Smooth muscle cell (in vitro differentiated cells): ENCODE measurements around the gene ANTXRL. TPM values are rescaled to one million over a fixed set of nuclear protein-coding genes. Genes with fewer than 3 reads are reported as not detected.

Experiments used
- DNase-seq: peaks from one replicate; lab custom pipeline; 2025; ENCODE audit not compliant: unreplicated experiment; lab: John Stamatoyannopoulos, UW
- H2AFZ ChIP-seq: fragments of 200-600 bp; sonication (generic); 2 replicates; pipeline ENCODE4 v1.6.0; 2016; ENCODE audit warnings: antibody characterized with exemption, low read depth, mild to moderate bottlenecking
- H3F3A ChIP-seq: fragments of 200-600 bp; sonication (generic); 2 replicates; pipeline ENCODE4 v1.6.0; 2017; ENCODE audit warnings: antibody characterized with exemption, low read depth
- H3K27ac ChIP-seq: fragments of 200-600 bp; sonication (generic); 2 replicates; pipeline ENCODE4 v1.5.1; 2016; ENCODE audit warnings: low read depth, mild to moderate bottlenecking
- H3K27me3 ChIP-seq: fragments of 200-600 bp; sonication (generic); 2 replicates; pipeline ENCODE4 v1.6.1; 2016; ENCODE audit warnings: low read depth, mild to moderate bottlenecking
- H3K36me3 ChIP-seq: fragments of 200-600 bp; sonication (generic); 2 replicates; pipeline ENCODE4 v1.5.1; 2016; ENCODE audit warnings: low read depth
- H3K4me1 ChIP-seq: fragments of 200-600 bp; sonication (generic); 2 replicates; pipeline ENCODE4 v1.5.1; 2016; ENCODE audit warnings: low read depth
- H3K4me2 ChIP-seq: fragments of 200-600 bp; sonication (generic); 2 replicates; pipeline ENCODE4 v1.6.0; 2016; ENCODE audit warnings: mild to moderate bottlenecking
- H3K4me3 ChIP-seq: fragments of 200-600 bp; sonication (generic); 2 replicates; pipeline ENCODE4 v1.5.1; 2016; ENCODE audit warnings: mild to moderate bottlenecking
- H3K79me2 ChIP-seq: fragments of 200-600 bp; sonication (generic); 2 replicates; pipeline ENCODE4 v1.6.0; 2016; ENCODE audit warnings: low read depth, mild to moderate bottlenecking
- H3K9ac ChIP-seq: fragments of 200-600 bp; sonication (generic); 2 replicates; pipeline ENCODE4 v1.6.0; 2016; ENCODE audit warnings: low read depth
- H3K9me3 ChIP-seq: fragments of 200-600 bp; sonication (generic); replicated peaks from 2 replicates; pipeline ENCODE4 v1.5.1; 2016; ENCODE audit warnings: low read depth
- H4K20me1 ChIP-seq: fragments of 200-600 bp; sonication (generic); 2 replicates; pipeline ENCODE4 v1.6.0; 2016; ENCODE audit warnings: low read depth
- CTCF ChIP-seq: fragments of 200-600 bp; sonication (generic); IDR thresholded peaks from 2 replicates; pipeline ENCODE4 v1.5.1; 2017; ENCODE audit warnings: borderline replicate concordance, mild to moderate bottlenecking, antibody characterized with exemption; ENCODE audit not compliant: insufficient read depth, poor library complexity, severe bottlenecking
- WGBS: methylation state at CpG from one replicate; pipeline ENCODE4 v1.1.7; 2016; ENCODE audit warnings: low lambda C conversion rate; 5-methylcytosine and 5-hydroxymethylcytosine counted together
- polyA plus RNA-seq: library from polyadenylated mRNA; unstranded; fragments of >200 nt; fragmentation: Nextera tagmentation; extraction: Ambion mirVana; gene quantifications from 2 replicates; pipeline ENCODE4 v1.2.1, GENCODE V29; 2016
- total RNA-seq: library from RNA; depleted of rRNA; stranded (reverse); fragments of >200 nt; gene quantifications from 2 replicates; pipeline ENCODE4 v1.2.3, GENCODE V29; 2014

The ANTXRL gene
- total and polyA plus RNA-seq, 2 experiments from 2014 or later: not detected

GRCh38 chr10:46323176-46323575, 36.4 kb downstream of the ANTXRL start:
- WGBS: 92% methylated on average over 4 of the region's 4 CpGs
- H3K36me3 ChIP-seq: no peaks in the 10 kb centered on the region

GRCh38 chr10:46325021-46325420, 38.2 kb downstream of the ANTXRL start:
- no peak for TF ChIP-seq CTCF
- H3K36me3 ChIP-seq: no peaks in the 10 kb centered on the region
- DNase-seq: no peak
- no peaks in the 10 kb centered on the region for H3K79me2 ChIP-seq
- no peaks in the 10 kb centered on the region for H3K4me1 ChIP-seq
- H3K4me2 ChIP-seq: no peak overlapping the region
- H4K20me1 ChIP-seq: no peaks in the 10 kb centered on the region
- 84% methylated on average over 1 of the region's 1 CpG for WGBS
- H3K4me3 ChIP-seq: no peak overlapping the region
- no peaks in the 10 kb centered on the region for H3F3A ChIP-seq
- H3K27me3 ChIP-seq: no peaks in the 10 kb centered on the region
- H3K9me3 ChIP-seq: no peaks in the 10 kb centered on the region
- H3K9ac ChIP-seq: no peak overlapping the region
- H3K27ac ChIP-seq: no peak overlapping the region
- H2AFZ ChIP-seq: no peak overlapping the region

More at GRCh38 chr10:46323176-46323575, 36.4 kb downstream of the ANTXRL start:
- Histone ChIP-seq H3K27me3 (no peaks in the 10 kb centered on the region), H3K79me2 (no peaks in the 10 kb centered on the region), H3K4me2 (no peak overlapping the region), H3F3A (no peaks in the 10 kb centered on the region), H3K27ac (no peak overlapping the region), H3K9ac (no peak overlapping the region), H3K9me3 (no peaks in the 10 kb centered on the region), H3K4me3 (no peak overlapping the region), H4K20me1 (no peaks in the 10 kb centered on the region), H2AFZ (no peak overlapping the region), H3K4me1 (no peaks in the 10 kb centered on the region)
- no peak for TF ChIP-seq CTCF
- no peak for DNase-seq

- no peak for TF ChIP-seq CTCF
- WGBS: 54% methylated on average over 1 of the region's 1 CpG
- no peaks in the 10 kb centered on the region for H3F3A ChIP-seq
- no peak overlapping the region for H3K27ac ChIP-seq
- no peak overlapping the region for H3K9ac ChIP-seq
- no peak overlapping the region for H2AFZ ChIP-seq
- no peaks in the 10 kb centered on the region for H3K79me2 ChIP-seq
- H3K4me1 ChIP-seq: no peaks in the 10 kb centered on the region
- no peak overlapping the region for H3K4me2 ChIP-seq
- no peaks in the 10 kb centered on the region for H3K36me3 ChIP-seq
- DNase-seq: no peak
- H4K20me1 ChIP-seq: no peaks in the 10 kb centered on the region
- H3K27me3 ChIP-seq: no peaks in the 10 kb centered on the region
- H3K9me3 ChIP-seq: no peaks in the 10 kb centered on the region
- no peak overlapping the region for H3K4me3 ChIP-seq
These were observed 39.3 kb downstream of the ANTXRL start for GRCh38 chr10:46326066-46326465.

GRCh38 chr10:46326971-46327370, 40.2 kb downstream of the ANTXRL start:
- Histone ChIP-seq H3K4me2 (no peak overlapping the region), H3F3A (no peaks in the 10 kb centered on the region), H3K4me3 (no peak overlapping the region), H3K9ac (no peak overlapping the region), H2AFZ (no peak overlapping the region), H3K27ac (no peak overlapping the region), H3K36me3 (no peaks in the 10 kb centered on the region), H3K79me2 (no peaks in the 10 kb centered on the region), H4K20me1 (no peaks in the 10 kb centered on the region), H3K4me1 (no peaks in the 10 kb centered on the region), H3K27me3 (no peaks in the 10 kb centered on the region), H3K9me3 (no peaks in the 10 kb centered on the region)
- TF ChIP-seq CTCF: no peak
- DNase-seq: no peak
- 100% methylated on average over 4 of the region's 4 CpGs for WGBS
